NCI-H345 treated with DMSO at 0.1 percent for 48 hours (cell line): ENCODE results near the gene CSNK2A2.

Source experiments
- DNase-seq: peaks from one replicate; lab custom pipeline; 2025; ENCODE audit not compliant: unreplicated experiment; lab: John Stamatoyannopoulos, UW

The CSNK2A2 gene

GRCh38 chr16:58198022-58198683 is at the start of gene CSNK2A2:
Gene CSNK2A2, minus strand, starts transcription at chr16:58198106. Its CDS starts 370 bp downstream, at chr16:58197736.
- DNase-seq = peak; percentile 4

GRCh38 chr16:58243528-58244004 is 45.7 kb upstream of the CSNK2A2 start:
- no peak for DNase-seq

- DNase-seq = no peak
Measured at GRCh38 chr16:58236831-58237230, 38.9 kb upstream of the CSNK2A2 start.

- peak; percentile 46 for DNase-seq
Measured at GRCh38 chr16:58236231-58236690, 38.4 kb upstream of the CSNK2A2 start.

- no peak for DNase-seq
Measured at GRCh38 chr16:58235663-58236062, 37.8 kb upstream of the CSNK2A2 start.

- no peak for DNase-seq
Measured at GRCh38 chr16:58234831-58235595, 37.1 kb upstream of the CSNK2A2 start.

GRCh38 chr16:58230259-58230658 is 32.4 kb upstream of the CSNK2A2 start:
- no peak for DNase-seq

GRCh38 chr16:58226790-58227189 is 28.9 kb upstream of the CSNK2A2 start:
- no peak for DNase-seq

GRCh38 chr16:58225965-58226602 is 28.2 kb upstream of the CSNK2A2 start:
- DNase-seq = no peak

GRCh38 chr16:58222532-58223316 is 24.8 kb upstream of the CSNK2A2 start:
- no peak for DNase-seq

GRCh38 chr16:58219432-58219831 is 21.5 kb upstream of the CSNK2A2 start:
- no peak for DNase-seq

- no peak for DNase-seq
Measured at GRCh38 chr16:58218786-58219185, 20.9 kb upstream of the CSNK2A2 start.

GRCh38 chr16:58217311-58217925 is 19.5 kb upstream of the CSNK2A2 start:
- no peak for DNase-seq

- DNase-seq = no peak
Measured at GRCh38 chr16:58212824-58213655, 15.1 kb upstream of the CSNK2A2 start.

GRCh38 chr16:58211846-58212245 is 13.9 kb upstream of the CSNK2A2 start:
- DNase-seq = no peak

GRCh38 chr16:58211245-58211644 is 13.3 kb upstream of the CSNK2A2 start:
- no peak for DNase-seq

- DNase-seq = no peak
Measured at GRCh38 chr16:58205276-58206036, 7.5 kb upstream of the CSNK2A2 start.

- no peak for DNase-seq
Measured at GRCh38 chr16:58201163-58201562, 3.3 kb upstream of the CSNK2A2 start.
